Hepatocyte (in vitro differentiated cells): ENCODE results near the gene BAZ1A. TPM values are rescaled to one million over a fixed set of nuclear protein-coding genes. Genes with fewer than 3 reads are reported as not detected.

Source experiments
- DNase-seq: peaks from one replicate; pipeline ENCODE4 v3.0.0-alpha.2; 2016; ENCODE audit warnings: low spot score
- H2AFZ ChIP-seq: fragments of 200-600 bp; sonication (generic); 2 replicates; pipeline ENCODE4 v1.6.0; 2016; ENCODE audit warnings: antibody characterized with exemption, mild to moderate bottlenecking
- H3K27ac ChIP-seq: fragments of 200-600 bp; sonication (generic); 2 replicates; pipeline ENCODE4 v1.5.1; 2016; ENCODE audit warnings: mild to moderate bottlenecking
- H3K27me3 ChIP-seq: fragments of 200-600 bp; sonication (generic); 2 replicates; pipeline ENCODE4 v1.6.1; 2016
- H3K36me3 ChIP-seq: fragments of 200-600 bp; sonication (generic); replicated peaks from 2 replicates; pipeline ENCODE4 v1.5.1; 2016; ENCODE audit warnings: low read depth; ENCODE audit not compliant: insufficient read depth
- H3K4me1 ChIP-seq: fragments of 200-600 bp; sonication (generic); 2 replicates; pipeline ENCODE4 v1.5.1; 2016; ENCODE audit warnings: mild to moderate bottlenecking, moderate library complexity; ENCODE audit not compliant: insufficient read depth
- H3K4me2 ChIP-seq: fragments of 200-600 bp; sonication (generic); 2 replicates; pipeline ENCODE4 v1.6.0; 2016
- H3K4me3 ChIP-seq: fragments of 200-600 bp; sonication (generic); 2 replicates; pipeline ENCODE4 v1.5.1; 2016; ENCODE audit warnings: mild to moderate bottlenecking
- H3K79me2 ChIP-seq: fragments of 200-600 bp; sonication (generic); 2 replicates; pipeline ENCODE4 v1.6.0; 2017; ENCODE audit warnings: mild to moderate bottlenecking
- H3K9me2 ChIP-seq: fragments of 200-600 bp; sonication (generic); replicated peaks from 2 replicates; pipeline ENCODE4 v1.6.0; 2017; ENCODE audit warnings: mild to moderate bottlenecking; ENCODE audit not compliant: insufficient read depth
- H3K9me3 ChIP-seq: fragments of 200-600 bp; sonication (generic); 2 replicates; pipeline ENCODE4 v1.5.1; 2016; ENCODE audit warnings: low read depth, mild to moderate bottlenecking
- H4K20me1 ChIP-seq: fragments of 200-600 bp; sonication (generic); 2 replicates; pipeline ENCODE4 v1.6.0; 2016; ENCODE audit warnings: mild to moderate bottlenecking; ENCODE audit not compliant: insufficient read depth, poor library complexity, severe bottlenecking
- EZH2 ChIP-seq: fragments of 200-600 bp; sonication (generic); IDR thresholded peaks from 2 replicates; pipeline ENCODE4 v1.6.1; 2016; ENCODE audit warnings: antibody characterized with exemption, mild to moderate bottlenecking, borderline replicate concordance
- EZH2phosphoT487 ChIP-seq: fragments of 200-600 bp; sonication (generic); IDR thresholded peaks from one replicate; pipeline ENCODE4 v1.6.1; 2018; ENCODE audit warnings: antibody characterized with exemption, mild to moderate bottlenecking, low read depth, moderate library complexity; ENCODE audit not compliant: unreplicated experiment, severe bottlenecking
- WGBS: methylation state at CpG from one replicate; pipeline ENCODE4 v1.1.6; 2016; ENCODE audit warnings: low lambda C conversion rate; ENCODE audit errors: missing lambda C conversion rate; 5-methylcytosine and 5-hydroxymethylcytosine counted together
- polyA plus RNA-seq: library from polyadenylated mRNA; unstranded; fragments of >200 nt; fragmentation: Nextera tagmentation; extraction: Ambion mirVana; gene quantifications from 2 replicates; pipeline ENCODE4 v1.2.1, GENCODE V29; 2016
- total RNA-seq: library from RNA; depleted of rRNA; stranded (reverse); fragments of >200 nt; gene quantifications from 2 replicates; pipeline ENCODE4 v1.2.3, GENCODE V29; 2014
- TF ChIP-seq, protein P1 (sequence below): fragments of 200-600 bp; sonication (generic); IDR thresholded peaks from 2 replicates; pipeline ENCODE4 v1.5.1; 2016; ENCODE audit warnings: antibody characterized with exemption, mild to moderate bottlenecking; ENCODE audit not compliant: poor library complexity

BAZ1A gene
- total and polyA plus RNA-seq, 2 experiments from 2014 or later, result 20.9 to 24.7 TPM

DNA sequence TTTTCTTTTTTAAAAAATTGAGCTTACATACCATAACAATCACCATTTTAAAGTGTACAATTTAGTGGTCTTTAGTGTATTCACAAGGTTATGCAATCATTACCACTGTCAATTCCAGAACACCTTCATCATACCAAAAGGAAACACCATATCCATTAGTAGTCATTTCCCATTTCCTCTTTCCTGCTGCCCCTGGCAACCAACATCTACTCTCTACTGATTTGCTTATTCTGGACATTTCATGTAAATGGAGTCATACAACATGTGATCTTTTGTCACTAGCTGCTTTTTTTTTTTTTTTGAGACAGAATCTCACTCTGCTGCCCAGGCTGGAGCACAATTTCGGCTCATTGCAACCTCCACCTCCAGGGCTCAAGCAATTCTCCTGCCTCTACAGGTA is 93.9 kb downstream of the BAZ1A start:
- Histone ChIP-seq H3K4me3 (no peak overlapping the region), H3K9me3 (no peaks in the 10 kb centered on the region), H4K20me1 (no peaks in the 10 kb centered on the region), H3K9me2 (no peaks in the 10 kb centered on the region), H3K4me1 (no peaks in the 10 kb centered on the region), H2AFZ (no peak overlapping the region), H3K4me2 (no peak overlapping the region), H3K27me3 (no peaks in the 10 kb centered on the region), H3K36me3 (no peaks in the 10 kb centered on the region), H3K27ac (no peak overlapping the region), H3K79me2 (no peaks in the 10 kb centered on the region)
- no peak for TF ChIP-seq EZH2
- TF ChIP-seq EZH2phosphoT487, result no peak
- TF ChIP-seq, protein P1, sequence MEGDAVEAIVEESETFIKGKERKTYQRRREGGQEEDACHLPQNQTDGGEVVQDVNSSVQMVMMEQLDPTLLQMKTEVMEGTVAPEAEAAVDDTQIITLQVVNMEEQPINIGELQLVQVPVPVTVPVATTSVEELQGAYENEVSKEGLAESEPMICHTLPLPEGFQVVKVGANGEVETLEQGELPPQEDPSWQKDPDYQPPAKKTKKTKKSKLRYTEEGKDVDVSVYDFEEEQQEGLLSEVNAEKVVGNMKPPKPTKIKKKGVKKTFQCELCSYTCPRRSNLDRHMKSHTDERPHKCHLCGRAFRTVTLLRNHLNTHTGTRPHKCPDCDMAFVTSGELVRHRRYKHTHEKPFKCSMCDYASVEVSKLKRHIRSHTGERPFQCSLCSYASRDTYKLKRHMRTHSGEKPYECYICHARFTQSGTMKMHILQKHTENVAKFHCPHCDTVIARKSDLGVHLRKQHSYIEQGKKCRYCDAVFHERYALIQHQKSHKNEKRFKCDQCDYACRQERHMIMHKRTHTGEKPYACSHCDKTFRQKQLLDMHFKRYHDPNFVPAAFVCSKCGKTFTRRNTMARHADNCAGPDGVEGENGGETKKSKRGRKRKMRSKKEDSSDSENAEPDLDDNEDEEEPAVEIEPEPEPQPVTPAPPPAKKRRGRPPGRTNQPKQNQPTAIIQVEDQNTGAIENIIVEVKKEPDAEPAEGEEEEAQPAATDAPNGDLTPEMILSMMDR, result no peak
- 100% methylated on average over 1 of the region's 1 CpG for WGBS
- no peak for DNase-seq

DNA sequence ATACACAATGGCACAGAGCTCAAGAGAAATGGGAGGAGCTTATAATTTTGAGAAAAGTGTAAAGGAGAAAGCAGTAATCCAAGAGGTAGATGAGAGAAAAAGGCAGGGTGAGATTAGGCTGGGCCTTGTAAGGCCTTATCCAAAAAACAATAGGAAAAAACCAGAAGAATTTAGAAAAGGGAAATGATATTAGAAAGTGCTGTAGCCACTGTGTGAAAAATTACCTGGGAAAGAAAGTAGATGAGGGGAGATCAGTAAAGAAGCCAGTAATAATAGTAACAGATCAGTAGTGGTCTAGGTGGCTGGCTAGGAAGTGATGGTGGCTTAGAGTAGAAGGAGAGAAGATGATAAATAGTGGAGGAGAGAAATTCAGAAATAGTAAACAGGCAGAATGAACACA is 94.5 kb downstream of the BAZ1A start:
- Histone ChIP-seq H2AFZ (no peak overlapping the region), H3K27ac (no peak overlapping the region), H3K79me2 (no peaks in the 10 kb centered on the region), H3K9me2 (no peaks in the 10 kb centered on the region), H3K4me3 (no peak overlapping the region), H3K4me2 (no peak overlapping the region), H3K36me3 (no peaks in the 10 kb centered on the region), H4K20me1 (no peaks in the 10 kb centered on the region), H3K9me3 (no peaks in the 10 kb centered on the region), H3K4me1 (no peaks in the 10 kb centered on the region), H3K27me3 (no peaks in the 10 kb centered on the region)
- TF ChIP-seq EZH2phosphoT487 (no peak), EZH2 (no peak)
- TF ChIP-seq, protein P1, result no peak
- no peak for DNase-seq

DNA sequence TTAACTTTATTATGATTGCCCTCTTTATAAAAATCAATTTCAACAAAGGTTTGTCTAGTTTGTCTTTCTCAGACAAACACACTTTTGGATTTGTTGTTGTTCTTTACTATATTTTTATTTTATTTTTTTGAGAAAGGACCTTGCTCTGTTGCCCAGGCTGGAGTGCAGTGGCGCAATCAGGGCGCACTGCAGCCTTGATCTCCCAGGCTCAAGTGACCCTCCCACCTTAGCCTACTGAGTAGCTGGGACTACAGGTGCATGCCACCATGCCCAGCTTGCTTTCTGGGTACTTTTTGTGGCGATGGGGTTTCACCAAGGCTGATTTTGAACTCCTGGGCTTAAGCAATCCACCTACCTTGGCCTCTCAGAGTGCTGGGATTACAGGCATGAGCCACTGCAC is 96.4 kb downstream of the BAZ1A start:
- no peak overlapping the region for H2AFZ ChIP-seq
- no peaks in the 10 kb centered on the region for H4K20me1 ChIP-seq
- no peak overlapping the region for H3K4me2 ChIP-seq
- no peaks in the 10 kb centered on the region for H3K27me3 ChIP-seq
- WGBS, result 100% methylated on average over 3 of the region's 3 CpGs
- H3K9me3 ChIP-seq, result no peaks in the 10 kb centered on the region
- no peak overlapping the region for H3K4me3 ChIP-seq
- no peaks in the 10 kb centered on the region for H3K9me2 ChIP-seq
- no peaks in the 10 kb centered on the region for H3K4me1 ChIP-seq
- H3K36me3 ChIP-seq, result no peaks in the 10 kb centered on the region
- no peak for DNase-seq
- H3K79me2 ChIP-seq, result no peaks in the 10 kb centered on the region
- TF ChIP-seq, protein P1, result no peak
- TF ChIP-seq EZH2phosphoT487 (no peak), EZH2 (no peak)
- H3K27ac ChIP-seq, result no peak overlapping the region

DNA sequence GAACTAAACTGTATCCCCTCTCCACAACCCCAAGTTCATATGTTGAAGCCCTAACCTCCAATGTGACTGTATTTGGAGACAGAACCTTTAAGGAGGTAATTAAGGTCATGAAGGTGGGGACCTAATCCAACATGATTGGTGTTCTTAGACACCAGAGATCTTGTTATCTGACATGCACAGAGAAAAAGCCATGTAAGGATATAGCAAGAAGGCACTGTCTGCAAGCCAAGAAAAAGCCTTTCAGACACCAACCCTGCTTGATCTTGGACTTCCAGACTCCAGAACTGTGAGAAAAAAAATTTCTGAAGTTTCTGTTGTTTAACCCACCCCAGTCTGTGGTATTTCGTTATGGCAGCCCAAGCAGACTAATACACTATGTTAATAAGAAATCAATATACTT is 98.5 kb downstream of the BAZ1A start:
- H3K79me2 ChIP-seq, result no peaks in the 10 kb centered on the region
- no peak overlapping the region for H3K27ac ChIP-seq
- no peaks in the 10 kb centered on the region for H3K9me2 ChIP-seq
- DNase-seq, result no peak
- no peaks in the 10 kb centered on the region for H4K20me1 ChIP-seq
- H3K4me2 ChIP-seq, result no peak overlapping the region
- WGBS, result 96% methylated on average over 1 of the region's 1 CpG
- no peaks in the 10 kb centered on the region for H3K4me1 ChIP-seq
- no peaks in the 10 kb centered on the region for H3K36me3 ChIP-seq
- H3K9me3 ChIP-seq, result no peaks in the 10 kb centered on the region
- H3K27me3 ChIP-seq, result no peaks in the 10 kb centered on the region
- TF ChIP-seq, protein P1, result no peak
- TF ChIP-seq EZH2 (no peak), EZH2phosphoT487 (no peak)
- H3K4me3 ChIP-seq, result no peak overlapping the region
- no peak overlapping the region for H2AFZ ChIP-seq
